K562 (cell line): Measurements from ENCODE around the gene ZG16B. TPM values are rescaled to one million over a fixed set of nuclear protein-coding genes. Genes with fewer than 3 reads are reported as not detected.

Source experiments
- polyA plus RNA-seq, 8 experiments: library from polyadenylated mRNA; depleted of rRNA in 4 of 8; stranded (reverse) in 5 of 8; unstranded in 3 of 8; fragments of >200 nt; fragmentation: Nextera tagmentation in 2 of 8; fragmentation: Illumina TruSeq in 1 of 8; extraction: Ambion mirVana in 2 of 8; extraction: Trizol in 1 of 8; gene quantifications; 2 replicates each; pipeline versions ENCODE4 v1.2.1 to v1.2.3, GENCODE V29; 2011 to 2014; ENCODE audit warnings: inconsistent platforms in 1 of 8, missing spikeins in 1 of 8
- total RNA-seq, 7 experiments: library from RNA; depleted of rRNA in 6 of 7; stranded (reverse); fragments of >200 nt in 6 of 7; fragmentation: Illumina TruSeq in 2 of 7; extraction: Trizol in 2 of 7; gene quantifications; 2 replicates each; pipeline versions ENCODE4 v1.2.1 to v1.2.3, GENCODE V29; 2011 to 2021; ENCODE audit warnings: low replicate concordance in 1 of 7
- TF ChIP-seq, protein P1 (sequence below): fragments of 200-600 bp; sonication (generic); IDR thresholded peaks from one replicate; pipeline ENCODE4 v1.6.1; 2012; ENCODE audit warnings: mild to moderate bottlenecking, low read depth, low read length, inconsistent platforms

The ZG16B gene
- total and polyA plus RNA-seq, 9 of the 15 experiments (the other 6 are each of a cell fraction or from before 2014, with no cell fraction given): 0.25 to 0.43 (median 0.34) TPM; not detected in 5

DNA sequence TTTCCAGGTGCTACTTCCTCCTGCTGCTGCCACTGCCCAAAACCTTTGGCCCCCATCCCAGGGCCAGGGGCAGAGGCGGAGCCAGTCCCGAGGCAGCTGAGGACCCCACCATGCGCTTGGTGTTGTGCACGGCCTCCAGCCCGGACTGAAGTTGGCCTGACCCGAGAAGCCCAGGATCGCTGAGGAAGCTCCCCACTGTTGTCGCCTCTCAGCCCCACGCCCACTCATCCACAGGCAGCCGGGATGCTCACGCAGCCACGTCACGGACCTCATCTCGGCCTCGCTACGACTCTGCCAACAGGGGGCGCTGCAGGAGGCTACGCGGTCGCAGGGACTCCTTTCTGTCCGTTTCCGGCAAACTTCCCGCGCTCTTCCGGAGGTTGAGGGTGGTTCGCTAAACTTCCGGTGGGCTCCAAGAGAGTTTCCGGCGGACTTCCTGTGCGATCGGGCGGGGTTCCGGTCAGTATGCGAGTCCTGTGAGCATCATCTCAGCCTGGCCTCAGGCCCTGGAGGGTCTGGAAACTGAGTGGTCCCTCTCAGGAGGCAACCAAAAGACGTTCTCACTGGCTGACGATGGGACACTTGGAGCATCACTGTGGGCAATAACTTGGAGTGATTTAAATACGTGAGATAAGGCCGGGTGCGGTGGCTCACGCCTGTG, 12.4 kb downstream of the ZG16B start (continued):
- TF ChIP-seq, protein P1, sequence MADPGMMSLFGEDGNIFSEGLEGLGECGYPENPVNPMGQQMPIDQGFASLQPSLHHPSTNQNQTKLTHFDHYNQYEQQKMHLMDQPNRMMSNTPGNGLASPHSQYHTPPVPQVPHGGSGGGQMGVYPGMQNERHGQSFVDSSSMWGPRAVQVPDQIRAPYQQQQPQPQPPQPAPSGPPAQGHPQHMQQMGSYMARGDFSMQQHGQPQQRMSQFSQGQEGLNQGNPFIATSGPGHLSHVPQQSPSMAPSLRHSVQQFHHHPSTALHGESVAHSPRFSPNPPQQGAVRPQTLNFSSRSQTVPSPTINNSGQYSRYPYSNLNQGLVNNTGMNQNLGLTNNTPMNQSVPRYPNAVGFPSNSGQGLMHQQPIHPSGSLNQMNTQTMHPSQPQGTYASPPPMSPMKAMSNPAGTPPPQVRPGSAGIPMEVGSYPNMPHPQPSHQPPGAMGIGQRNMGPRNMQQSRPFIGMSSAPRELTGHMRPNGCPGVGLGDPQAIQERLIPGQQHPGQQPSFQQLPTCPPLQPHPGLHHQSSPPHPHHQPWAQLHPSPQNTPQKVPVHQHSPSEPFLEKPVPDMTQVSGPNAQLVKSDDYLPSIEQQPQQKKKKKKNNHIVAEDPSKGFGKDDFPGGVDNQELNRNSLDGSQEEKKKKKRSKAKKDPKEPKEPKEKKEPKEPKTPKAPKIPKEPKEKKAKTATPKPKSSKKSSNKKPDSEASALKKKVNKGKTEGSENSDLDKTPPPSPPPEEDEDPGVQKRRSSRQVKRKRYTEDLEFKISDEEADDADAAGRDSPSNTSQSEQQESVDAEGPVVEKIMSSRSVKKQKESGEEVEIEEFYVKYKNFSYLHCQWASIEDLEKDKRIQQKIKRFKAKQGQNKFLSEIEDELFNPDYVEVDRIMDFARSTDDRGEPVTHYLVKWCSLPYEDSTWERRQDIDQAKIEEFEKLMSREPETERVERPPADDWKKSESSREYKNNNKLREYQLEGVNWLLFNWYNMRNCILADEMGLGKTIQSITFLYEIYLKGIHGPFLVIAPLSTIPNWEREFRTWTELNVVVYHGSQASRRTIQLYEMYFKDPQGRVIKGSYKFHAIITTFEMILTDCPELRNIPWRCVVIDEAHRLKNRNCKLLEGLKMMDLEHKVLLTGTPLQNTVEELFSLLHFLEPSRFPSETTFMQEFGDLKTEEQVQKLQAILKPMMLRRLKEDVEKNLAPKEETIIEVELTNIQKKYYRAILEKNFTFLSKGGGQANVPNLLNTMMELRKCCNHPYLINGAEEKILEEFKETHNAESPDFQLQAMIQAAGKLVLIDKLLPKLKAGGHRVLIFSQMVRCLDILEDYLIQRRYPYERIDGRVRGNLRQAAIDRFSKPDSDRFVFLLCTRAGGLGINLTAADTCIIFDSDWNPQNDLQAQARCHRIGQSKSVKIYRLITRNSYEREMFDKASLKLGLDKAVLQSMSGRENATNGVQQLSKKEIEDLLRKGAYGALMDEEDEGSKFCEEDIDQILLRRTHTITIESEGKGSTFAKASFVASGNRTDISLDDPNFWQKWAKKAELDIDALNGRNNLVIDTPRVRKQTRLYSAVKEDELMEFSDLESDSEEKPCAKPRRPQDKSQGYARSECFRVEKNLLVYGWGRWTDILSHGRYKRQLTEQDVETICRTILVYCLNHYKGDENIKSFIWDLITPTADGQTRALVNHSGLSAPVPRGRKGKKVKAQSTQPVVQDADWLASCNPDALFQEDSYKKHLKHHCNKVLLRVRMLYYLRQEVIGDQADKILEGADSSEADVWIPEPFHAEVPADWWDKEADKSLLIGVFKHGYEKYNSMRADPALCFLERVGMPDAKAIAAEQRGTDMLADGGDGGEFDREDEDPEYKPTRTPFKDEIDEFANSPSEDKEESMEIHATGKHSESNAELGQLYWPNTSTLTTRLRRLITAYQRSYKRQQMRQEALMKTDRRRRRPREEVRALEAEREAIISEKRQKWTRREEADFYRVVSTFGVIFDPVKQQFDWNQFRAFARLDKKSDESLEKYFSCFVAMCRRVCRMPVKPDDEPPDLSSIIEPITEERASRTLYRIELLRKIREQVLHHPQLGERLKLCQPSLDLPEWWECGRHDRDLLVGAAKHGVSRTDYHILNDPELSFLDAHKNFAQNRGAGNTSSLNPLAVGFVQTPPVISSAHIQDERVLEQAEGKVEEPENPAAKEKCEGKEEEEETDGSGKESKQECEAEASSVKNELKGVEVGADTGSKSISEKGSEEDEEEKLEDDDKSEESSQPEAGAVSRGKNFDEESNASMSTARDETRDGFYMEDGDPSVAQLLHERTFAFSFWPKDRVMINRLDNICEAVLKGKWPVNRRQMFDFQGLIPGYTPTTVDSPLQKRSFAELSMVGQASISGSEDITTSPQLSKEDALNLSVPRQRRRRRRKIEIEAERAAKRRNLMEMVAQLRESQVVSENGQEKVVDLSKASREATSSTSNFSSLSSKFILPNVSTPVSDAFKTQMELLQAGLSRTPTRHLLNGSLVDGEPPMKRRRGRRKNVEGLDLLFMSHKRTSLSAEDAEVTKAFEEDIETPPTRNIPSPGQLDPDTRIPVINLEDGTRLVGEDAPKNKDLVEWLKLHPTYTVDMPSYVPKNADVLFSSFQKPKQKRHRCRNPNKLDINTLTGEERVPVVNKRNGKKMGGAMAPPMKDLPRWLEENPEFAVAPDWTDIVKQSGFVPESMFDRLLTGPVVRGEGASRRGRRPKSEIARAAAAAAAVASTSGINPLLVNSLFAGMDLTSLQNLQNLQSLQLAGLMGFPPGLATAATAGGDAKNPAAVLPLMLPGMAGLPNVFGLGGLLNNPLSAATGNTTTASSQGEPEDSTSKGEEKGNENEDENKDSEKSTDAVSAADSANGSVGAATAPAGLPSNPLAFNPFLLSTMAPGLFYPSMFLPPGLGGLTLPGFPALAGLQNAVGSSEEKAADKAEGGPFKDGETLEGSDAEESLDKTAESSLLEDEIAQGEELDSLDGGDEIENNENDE: no peak
